ENCODE measurements around the gene SSBP3. TPM values are rescaled to one million over a fixed set of nuclear protein-coding genes. Genes with fewer than 3 reads are reported as not detected.

Gene SSBP3
- total and polyA plus RNA-seq, 5 experiments from 2014 or later = 16.1 to 93.8 (median 19.8) TPM

GRCh38 chr1:54387419-54387818 lies 18.8 kb downstream of the SSBP3 start:
- Mint-ChIP-seq H3K4me1 (peaks cover 36 to 80% (median 58%) of the 10 kb centered on the region in 4 donors), H3K36me3 (peaks cover 0 to 81% (median 9%) of the 10 kb centered on the region in 3 donors), H3K27me3 (no peaks in the 10 kb centered on the region), H3K9me3 (no peaks in the 10 kb centered on the region), H3K27ac (peak overlapping the region in 6 of 10 donors; percentile 1 to 75 (median 40)), H3K4me3 (peak overlapping the region in 1 of 10 donors; percentile 22)
- POLR2A ChIA-PET = no interaction called here
- ATAC-seq = no peak
- no peak for DNase-seq

GRCh38 chr1:54385727-54386022 lies 20.5 kb downstream of the SSBP3 start:
- peaks cover 0 to 76% (median 10%) of the 10 kb centered on the region in 3 donors for H3K36me3 Mint-ChIP-seq

GRCh38 chr1:54384918-54385726 lies 21.1 kb downstream of the SSBP3 start:
- DNase-seq (no peak), ATAC-seq (no peak)
- Mint-ChIP-seq H3K4me3 (no peak overlapping the region), H3K9me3 (no peaks in the 10 kb centered on the region), H3K4me1 (peaks cover 34 to 84% (median 67%) of the 10 kb centered on the region in 4 donors), H3K27ac (peak overlapping the region; percentile 3 to 83 (median 63)), H3K27me3 (no peaks in the 10 kb centered on the region), H3K36me3 (peaks cover 0 to 73% (median 9%) of the 10 kb centered on the region in 3 donors)
- POLR2A ChIA-PET = no interaction called here

More at GRCh38 chr1:54385727-54386022, 20.5 kb downstream of the SSBP3 start:
- H3K9me3 Mint-ChIP-seq = no peaks in the 10 kb centered on the region
- peak overlapping the region in 7 of 10 donors; percentile 2 to 83 (median 21) for H3K27ac Mint-ChIP-seq
- H3K4me3 Mint-ChIP-seq = no peak overlapping the region
- peaks cover 38 to 84% (median 65%) of the 10 kb centered on the region in 4 donors for H3K4me1 Mint-ChIP-seq
- POLR2A ChIA-PET = no interaction called here
- no peak for ATAC-seq
- no peaks in the 10 kb centered on the region for H3K27me3 Mint-ChIP-seq
- no peak for DNase-seq

GRCh38 chr1:54384471-54384870 lies 21.7 kb downstream of the SSBP3 start:
- DNase-seq = no peak
- Mint-ChIP-seq H3K4me1 (peaks cover 32 to 87% (median 70%) of the 10 kb centered on the region in 4 donors), H3K36me3 (peaks cover 0 to 70% (median 9%) of the 10 kb centered on the region in 3 donors), H3K27me3 (no peaks in the 10 kb centered on the region), H3K27ac (peak overlapping the region in 6 of 10 donors; percentile 37 to 83 (median 66)), H3K4me3 (no peak overlapping the region), H3K9me3 (no peaks in the 10 kb centered on the region)
- no peak for ATAC-seq
- POLR2A ChIA-PET = no interaction called here

DNA sequence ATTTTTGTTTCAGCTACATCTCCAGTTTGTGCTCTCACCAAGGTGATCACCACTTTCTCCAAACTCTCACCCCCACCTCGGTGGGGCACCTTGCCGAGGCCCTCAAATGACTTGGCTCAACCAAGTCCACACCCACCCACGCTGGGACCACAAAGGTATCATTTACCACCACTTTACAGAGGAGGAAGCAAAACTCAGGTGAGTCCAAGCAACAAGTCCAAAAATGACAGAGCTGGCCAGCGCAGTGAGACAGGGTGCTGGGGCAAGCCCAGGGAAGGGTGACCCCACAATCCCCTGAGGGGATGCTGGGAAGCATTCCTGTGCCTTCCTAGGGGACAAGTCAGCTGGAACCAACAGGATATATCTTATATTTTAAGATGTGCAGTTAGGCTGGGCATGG lies 24.7 kb downstream of the SSBP3 start:
- Mint-ChIP-seq H3K9me3 (no peaks in the 10 kb centered on the region), H3K4me3 (peak overlapping the region in 1 of 10 donors; percentile 75), H3K27me3 (no peaks in the 10 kb centered on the region), H3K4me1 (peaks cover 47 to 87% (median 81%) of the 10 kb centered on the region in 4 donors), H3K27ac (peak overlapping the region in 8 of 10 donors; percentile 22 to 90 (median 52)), H3K36me3 (peaks cover 0 to 51% (median 9%) of the 10 kb centered on the region in 3 donors)
- ATAC-seq (no peak), DNase-seq (no peak)
- POLR2A ChIA-PET = interaction anchor here (0.7 to 0.8 kb wide), 2 partner anchors 25 to 117 kb away, joined by 3 to 5 read pairs; partner anchors contain the start of gene SSBP3

DNA sequence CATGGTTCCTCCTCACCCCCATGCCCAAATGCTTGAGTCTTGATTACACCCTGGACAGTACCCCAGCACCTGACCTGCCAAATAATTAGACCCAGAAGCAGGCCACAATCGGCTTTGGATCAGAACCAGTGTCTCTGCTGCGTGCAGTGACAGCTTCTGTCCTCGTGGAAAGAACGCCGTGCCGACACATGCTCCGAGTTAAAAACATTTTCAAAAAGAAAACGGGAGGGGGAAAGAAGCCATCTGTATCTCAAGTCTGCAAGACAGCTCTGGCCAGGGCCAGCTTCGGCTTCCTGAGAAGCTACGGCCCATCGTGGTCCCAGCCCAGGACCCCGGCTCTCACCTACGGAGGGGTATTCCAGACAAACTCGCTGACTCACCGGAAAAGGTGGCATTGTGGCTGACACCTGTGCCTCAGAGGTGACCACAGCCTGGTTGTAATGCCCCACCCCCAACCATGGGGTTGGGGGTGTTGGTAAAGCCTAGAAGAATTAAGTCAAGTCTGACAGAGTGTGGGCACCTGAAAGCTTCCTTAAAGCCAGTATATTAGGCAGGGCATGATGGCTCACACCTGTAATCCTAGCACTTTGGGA lies 25.8 kb downstream of the SSBP3 start:
- no peaks in the 10 kb centered on the region for H3K27me3 Mint-ChIP-seq
- POLR2A ChIA-PET = interaction anchor here (0.6 to 0.8 kb wide), 2 partner anchors 10 to 95 kb away, joined by 3 read pairs; no protein-coding TSS in a partner anchor
- H3K9me3 Mint-ChIP-seq = no peaks in the 10 kb centered on the region
- peak overlapping the region in 7 of 10 donors; percentile 27 to 79 (median 63) for H3K27ac Mint-ChIP-seq
- no peak for ATAC-seq
- peak in 1 of 10 donors; percentile 11 for DNase-seq
- peaks cover 50 to 89% (median 83%) of the 10 kb centered on the region in 4 donors for H3K4me1 Mint-ChIP-seq
- peak overlapping the region in 4 of 10 donors; percentile 7 to 60 (median 42) for H3K4me3 Mint-ChIP-seq
- H3K36me3 Mint-ChIP-seq = peaks cover 0 to 48% (median 7%) of the 10 kb centered on the region in 3 donors

DNA sequence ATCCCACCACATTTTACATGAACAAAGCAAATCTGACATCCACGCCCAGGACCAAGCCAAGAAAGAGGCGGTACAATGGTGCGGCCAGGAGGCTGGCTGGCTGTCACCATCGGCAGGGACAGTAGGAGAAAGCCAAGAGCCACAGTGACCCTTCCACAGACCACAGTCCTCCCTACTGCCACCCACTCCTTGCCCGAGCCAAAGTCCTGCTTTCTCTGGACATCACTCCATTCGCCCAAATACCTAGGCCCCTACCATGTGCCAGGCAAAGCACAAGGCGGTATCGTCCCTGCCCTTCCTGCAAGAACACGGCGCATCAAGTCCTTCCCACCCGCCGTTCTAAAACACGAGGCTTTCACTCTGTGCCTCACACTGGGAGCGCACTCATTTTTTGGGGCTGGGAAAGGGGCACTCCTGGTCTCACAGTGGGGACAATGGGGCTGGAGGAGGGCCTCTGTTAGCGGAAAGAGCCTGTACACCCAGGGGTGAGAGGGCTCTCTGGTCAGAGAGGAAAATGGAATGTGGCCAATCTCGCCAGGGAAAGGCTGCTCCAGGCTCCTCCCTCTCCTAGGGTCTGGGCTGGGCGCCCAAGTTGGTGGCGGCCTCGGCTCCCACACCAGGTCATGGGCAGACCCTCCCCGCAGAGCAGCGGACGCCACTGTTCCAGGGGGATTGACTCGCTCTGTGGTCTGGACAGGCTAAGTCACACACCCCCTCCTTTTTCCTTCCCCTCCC lies 26.5 kb downstream of the SSBP3 start:
- H3K36me3 Mint-ChIP-seq = peaks cover 0 to 44% (median 7%) of the 10 kb centered on the region in 3 donors
- H3K27ac Mint-ChIP-seq = peak overlapping the region in 6 of 10 donors; percentile 49 to 86 (median 69)
- no peaks in the 10 kb centered on the region for H3K27me3 Mint-ChIP-seq
- H3K9me3 Mint-ChIP-seq = no peaks in the 10 kb centered on the region
- H3K4me1 Mint-ChIP-seq = peaks cover 45 to 89% (median 83%) of the 10 kb centered on the region in 4 donors
- DNase-seq (no peak), ATAC-seq (no peak)
- H3K4me3 Mint-ChIP-seq = peak overlapping the region in 3 of 10 donors; percentile 39 to 55 (median 50)
- POLR2A ChIA-PET = interaction anchor here (0.8 kb wide), 1 partner anchor 94 kb away, joined by 3 read pairs; no protein-coding TSS in a partner anchor

DNA sequence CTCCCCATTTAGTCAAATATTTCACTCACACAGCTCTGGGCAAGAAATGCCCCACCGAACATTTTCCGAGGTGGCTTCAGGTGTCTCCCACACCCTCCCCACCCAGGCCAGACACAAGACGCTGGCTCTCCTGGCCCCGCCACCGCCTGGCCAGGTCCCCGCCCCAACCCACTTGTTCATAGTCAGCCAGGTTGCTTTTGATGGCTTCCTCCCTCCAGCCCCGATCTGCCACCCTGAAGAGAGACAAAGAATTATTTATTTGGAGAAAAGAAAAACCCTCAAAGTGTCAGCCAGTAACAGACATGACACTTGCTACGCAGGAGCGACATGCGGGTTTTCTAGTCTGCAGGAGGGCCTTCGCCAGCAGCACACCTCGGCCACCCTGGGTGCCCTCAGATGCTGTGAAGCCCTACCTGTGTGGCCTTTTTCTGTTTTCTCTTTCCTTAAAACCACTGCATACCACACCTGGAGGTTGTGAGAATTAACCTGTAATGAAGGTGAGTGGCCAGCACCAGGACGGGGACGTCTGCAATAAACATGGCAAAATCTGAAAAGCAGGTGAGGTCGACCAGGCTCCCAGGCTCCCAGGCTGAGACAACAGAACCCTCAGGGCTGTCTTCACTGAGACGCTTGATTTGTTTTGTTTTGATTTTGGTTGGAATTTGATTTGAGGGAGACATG lies 27.2 kb downstream of the SSBP3 start:
- Mint-ChIP-seq H3K4me3 (peak overlapping the region in 7 of 10 donors; percentile 18 to 55 (median 39)), H3K27me3 (no peaks in the 10 kb centered on the region), H3K27ac (peak overlapping the region; percentile 48 to 86 (median 62)), H3K36me3 (peaks cover 0 to 40% (median 7%) of the 10 kb centered on the region in 3 donors), H3K4me1 (peaks cover 49 to 90% (median 84%) of the 10 kb centered on the region in 4 donors), H3K9me3 (no peaks in the 10 kb centered on the region)
- POLR2A ChIA-PET = interaction anchor here (1.1 kb wide), 1 partner anchor 12 kb away, joined by 3 read pairs; no protein-coding TSS in a partner anchor
- DNase-seq = no peak
- ATAC-seq = peak in 1 of 2 donors; percentile 24

DNA sequence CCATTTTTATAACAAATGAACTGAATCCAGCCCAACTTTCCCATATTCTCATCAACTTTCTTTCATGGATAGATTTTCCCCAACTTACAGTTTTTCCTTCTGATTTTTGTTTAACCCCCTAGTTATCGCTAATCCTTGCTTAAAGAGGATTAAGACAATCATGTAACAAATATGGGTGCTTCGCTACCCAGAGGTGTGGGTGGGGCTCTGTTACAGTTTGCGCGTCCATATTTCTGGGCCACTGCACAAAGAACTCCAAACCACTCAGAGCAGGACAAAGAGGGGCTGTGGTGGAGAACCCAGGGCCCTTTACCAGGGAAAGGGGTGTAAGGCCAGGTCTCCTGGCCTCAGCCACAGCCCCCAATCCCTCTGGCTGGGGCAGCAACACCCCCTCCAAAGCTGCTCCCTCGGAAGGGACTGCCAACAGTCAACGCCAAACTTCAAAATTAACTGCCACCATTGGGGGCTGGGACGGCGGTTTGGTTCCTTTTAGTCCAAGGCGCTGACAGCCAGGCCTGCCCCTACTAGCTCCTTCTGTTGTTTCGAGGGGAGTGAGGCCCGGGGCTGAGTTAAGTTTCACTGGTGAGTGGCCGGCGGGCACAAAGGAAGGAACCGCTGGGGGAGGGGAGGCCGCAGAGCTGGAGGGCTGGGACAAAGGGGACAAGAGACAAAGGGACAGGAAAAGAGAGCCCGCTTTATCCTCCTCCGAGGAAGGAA lies 27.9 kb downstream of the SSBP3 start:
- H3K27ac Mint-ChIP-seq = peak overlapping the region; percentile 48 to 86 (median 81)
- POLR2A ChIA-PET = interaction anchor here (1.1 kb wide), 1 partner anchor 11 kb away, joined by 3 read pairs; no protein-coding TSS in a partner anchor
- ATAC-seq (no peak), DNase-seq (no peak)
- peaks cover 50 to 91% (median 87%) of the 10 kb centered on the region in 4 donors for H3K4me1 Mint-ChIP-seq
- no peaks in the 10 kb centered on the region for H3K9me3 Mint-ChIP-seq
- no peaks in the 10 kb centered on the region for H3K27me3 Mint-ChIP-seq
- peaks cover 0 to 35% (median 7%) of the 10 kb centered on the region in 3 donors for H3K36me3 Mint-ChIP-seq
- H3K4me3 Mint-ChIP-seq = peak overlapping the region in 7 of 10 donors; percentile 5 to 55 (median 39)

GRCh38 chr1:54377040-54377691 lies 29.0 kb downstream of the SSBP3 start:
- Mint-ChIP-seq H3K4me1 (peaks cover 59 to 95% (median 90%) of the 10 kb centered on the region in 4 donors), H3K36me3 (peaks cover 0 to 24% (median 2%) of the 10 kb centered on the region in 3 donors), H3K4me3 (peak overlapping the region in 7 of 10 donors; percentile 20 to 74 (median 58)), H3K9me3 (no peaks in the 10 kb centered on the region), H3K27me3 (no peaks in the 10 kb centered on the region), H3K27ac (peak overlapping the region; percentile 41 to 92 (median 84))
- ATAC-seq (no peak), DNase-seq (no peak)
- POLR2A ChIA-PET = no interaction called here

Data from naive thymus-derived CD8-positive, alpha-beta T cell (primary cell).